HepG2 (cell line): ENCODE measurements around the gene CLASP1.

Experiments used
- HIVEP1 ChIP-seq: sonication (generic); formaldehyde crosslinking; IDR thresholded peaks from 2 replicates; pipeline ENCODE4 v1.4.0; 2020; ENCODE audit warnings: mild to moderate bottlenecking, missing genetic modification reagents
- NR1H2 ChIP-seq: sonication (generic); formaldehyde crosslinking; IDR thresholded peaks from 2 replicates; pipeline ENCODE4 v1.8.1; 2022; ENCODE audit warnings: low read depth, missing genetic modification reagents, borderline replicate concordance
- POLR2A ChIP-seq, 2 experiments: IDR thresholded peaks; 2 replicates each; pipeline ENCODE4 v1.6.1; 2011; ENCODE audit warnings: low read depth in 2 of 2, low read length in 2 of 2, mild to moderate bottlenecking in 1 of 2, moderate library complexity in 1 of 2; ENCODE audit not compliant: insufficient read depth in 1 of 2
- TAF15 ChIP-seq: fragments of 200-400 bp; formaldehyde crosslinking; IDR thresholded peaks from one replicate; pipeline ENCODE4 v1.6.1; 2018; ENCODE audit warnings: mild to moderate bottlenecking, low read depth, low read length; ENCODE audit not compliant: poor library complexity, severe bottlenecking
- TF ChIP-seq, protein P1 (sequence below): sonication (generic); formaldehyde crosslinking; IDR thresholded peaks from 2 replicates; pipeline ENCODE4 v1.5.0; 2020; ENCODE audit warnings: mild to moderate bottlenecking, missing genetic modification reagents, moderate library complexity

DNA sequence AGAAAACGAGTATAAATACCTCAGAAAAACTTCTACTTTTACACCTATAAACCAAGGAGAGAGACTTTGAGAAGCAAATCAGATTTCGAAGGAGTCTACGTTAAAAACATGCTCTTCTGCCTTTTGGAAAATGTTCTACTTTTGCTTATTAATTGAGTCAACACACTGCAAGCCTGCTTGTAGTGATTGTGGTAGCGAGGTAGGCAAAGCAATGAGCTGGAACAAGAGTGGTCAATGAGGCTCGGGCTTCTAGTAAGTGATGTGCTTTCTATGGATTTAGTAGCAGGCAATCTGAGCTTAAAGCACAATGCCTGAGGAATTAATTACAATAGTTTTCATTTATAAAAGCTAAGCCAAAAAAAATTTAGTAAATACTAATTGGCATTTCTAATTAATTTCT lies 260.9 kb downstream of the CLASP1 start:
- TF ChIP-seq TAF15: no peak
- TF ChIP-seq, protein P1, sequence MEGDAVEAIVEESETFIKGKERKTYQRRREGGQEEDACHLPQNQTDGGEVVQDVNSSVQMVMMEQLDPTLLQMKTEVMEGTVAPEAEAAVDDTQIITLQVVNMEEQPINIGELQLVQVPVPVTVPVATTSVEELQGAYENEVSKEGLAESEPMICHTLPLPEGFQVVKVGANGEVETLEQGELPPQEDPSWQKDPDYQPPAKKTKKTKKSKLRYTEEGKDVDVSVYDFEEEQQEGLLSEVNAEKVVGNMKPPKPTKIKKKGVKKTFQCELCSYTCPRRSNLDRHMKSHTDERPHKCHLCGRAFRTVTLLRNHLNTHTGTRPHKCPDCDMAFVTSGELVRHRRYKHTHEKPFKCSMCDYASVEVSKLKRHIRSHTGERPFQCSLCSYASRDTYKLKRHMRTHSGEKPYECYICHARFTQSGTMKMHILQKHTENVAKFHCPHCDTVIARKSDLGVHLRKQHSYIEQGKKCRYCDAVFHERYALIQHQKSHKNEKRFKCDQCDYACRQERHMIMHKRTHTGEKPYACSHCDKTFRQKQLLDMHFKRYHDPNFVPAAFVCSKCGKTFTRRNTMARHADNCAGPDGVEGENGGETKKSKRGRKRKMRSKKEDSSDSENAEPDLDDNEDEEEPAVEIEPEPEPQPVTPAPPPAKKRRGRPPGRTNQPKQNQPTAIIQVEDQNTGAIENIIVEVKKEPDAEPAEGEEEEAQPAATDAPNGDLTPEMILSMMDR (CRISPR knock-in tag): no peak
- TF ChIP-seq POLR2A (IDR thresholded peaks at IDR 0.05; ENCODE audit: insufficient read depth in 1 of 2, low read depth in 2 of 2, low read length in 2 of 2): no peak
- TF ChIP-seq HIVEP1 (CRISPR knock-in tag): no peak
- no peak for TF ChIP-seq NR1H2 (CRISPR knock-in tag)
